Measurements from ENCODE around the gene DLGAP4.

DNA sequence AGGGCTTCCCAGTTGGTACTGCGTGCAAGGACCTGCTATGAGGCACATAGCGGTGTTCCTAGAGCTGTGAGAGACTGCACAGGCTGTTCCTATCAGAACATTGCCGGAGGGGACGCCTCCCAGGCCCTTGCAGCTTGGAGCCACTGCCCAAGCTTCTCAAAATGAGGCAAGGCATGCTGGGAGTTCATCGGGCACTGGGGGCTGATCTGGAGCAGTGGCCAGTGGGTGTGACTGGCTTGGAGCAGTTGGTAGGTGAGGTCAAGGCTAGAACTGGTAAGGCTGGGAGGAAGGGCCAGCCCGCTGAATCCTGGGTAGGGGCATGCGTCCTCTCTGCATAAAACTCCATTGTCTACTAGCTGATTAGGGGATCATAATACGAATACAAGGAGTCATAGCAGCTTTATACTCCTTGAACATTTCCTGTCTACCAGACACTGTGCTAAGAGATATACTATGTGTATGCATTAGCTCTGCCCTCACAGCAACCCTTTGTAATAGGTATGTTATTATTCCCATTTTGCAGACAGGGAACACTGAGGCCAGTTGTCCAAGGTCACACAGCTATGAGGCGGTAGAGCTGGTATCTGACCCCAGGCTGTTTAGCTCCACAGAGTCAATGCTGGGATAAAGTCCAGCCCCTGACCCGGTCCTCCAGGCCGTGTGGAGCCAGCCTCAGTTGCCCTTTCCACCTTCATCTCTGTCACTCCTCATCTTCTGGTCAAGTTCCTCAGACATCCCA lies 53.7 kb downstream of the DLGAP4 start:
- TF ChIP-seq SMC3 (IDR thresholded peaks at IDR 0.05; ENCODE audit: low read depth, low read length): no peak
- TF ChIP-seq, protein P1, sequence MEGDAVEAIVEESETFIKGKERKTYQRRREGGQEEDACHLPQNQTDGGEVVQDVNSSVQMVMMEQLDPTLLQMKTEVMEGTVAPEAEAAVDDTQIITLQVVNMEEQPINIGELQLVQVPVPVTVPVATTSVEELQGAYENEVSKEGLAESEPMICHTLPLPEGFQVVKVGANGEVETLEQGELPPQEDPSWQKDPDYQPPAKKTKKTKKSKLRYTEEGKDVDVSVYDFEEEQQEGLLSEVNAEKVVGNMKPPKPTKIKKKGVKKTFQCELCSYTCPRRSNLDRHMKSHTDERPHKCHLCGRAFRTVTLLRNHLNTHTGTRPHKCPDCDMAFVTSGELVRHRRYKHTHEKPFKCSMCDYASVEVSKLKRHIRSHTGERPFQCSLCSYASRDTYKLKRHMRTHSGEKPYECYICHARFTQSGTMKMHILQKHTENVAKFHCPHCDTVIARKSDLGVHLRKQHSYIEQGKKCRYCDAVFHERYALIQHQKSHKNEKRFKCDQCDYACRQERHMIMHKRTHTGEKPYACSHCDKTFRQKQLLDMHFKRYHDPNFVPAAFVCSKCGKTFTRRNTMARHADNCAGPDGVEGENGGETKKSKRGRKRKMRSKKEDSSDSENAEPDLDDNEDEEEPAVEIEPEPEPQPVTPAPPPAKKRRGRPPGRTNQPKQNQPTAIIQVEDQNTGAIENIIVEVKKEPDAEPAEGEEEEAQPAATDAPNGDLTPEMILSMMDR (IDR thresholded peaks at IDR 0.05): no peak
- TF ChIP-seq EP300 (IDR thresholded peaks at IDR 0.05; ENCODE audit: borderline replicate concordance in 1 of 2, low read depth in 1 of 2, low read length in 1 of 2): no peak
- TF ChIP-seq RCOR1 (IDR thresholded peaks at IDR 0.05; ENCODE audit: low read length): no peak
- TF ChIP-seq EZH2phosphoT487 (IDR thresholded peaks at IDR 0.05; ENCODE audit: borderline replicate concordance, low read depth): no peak
- TF ChIP-seq, protein P2, sequence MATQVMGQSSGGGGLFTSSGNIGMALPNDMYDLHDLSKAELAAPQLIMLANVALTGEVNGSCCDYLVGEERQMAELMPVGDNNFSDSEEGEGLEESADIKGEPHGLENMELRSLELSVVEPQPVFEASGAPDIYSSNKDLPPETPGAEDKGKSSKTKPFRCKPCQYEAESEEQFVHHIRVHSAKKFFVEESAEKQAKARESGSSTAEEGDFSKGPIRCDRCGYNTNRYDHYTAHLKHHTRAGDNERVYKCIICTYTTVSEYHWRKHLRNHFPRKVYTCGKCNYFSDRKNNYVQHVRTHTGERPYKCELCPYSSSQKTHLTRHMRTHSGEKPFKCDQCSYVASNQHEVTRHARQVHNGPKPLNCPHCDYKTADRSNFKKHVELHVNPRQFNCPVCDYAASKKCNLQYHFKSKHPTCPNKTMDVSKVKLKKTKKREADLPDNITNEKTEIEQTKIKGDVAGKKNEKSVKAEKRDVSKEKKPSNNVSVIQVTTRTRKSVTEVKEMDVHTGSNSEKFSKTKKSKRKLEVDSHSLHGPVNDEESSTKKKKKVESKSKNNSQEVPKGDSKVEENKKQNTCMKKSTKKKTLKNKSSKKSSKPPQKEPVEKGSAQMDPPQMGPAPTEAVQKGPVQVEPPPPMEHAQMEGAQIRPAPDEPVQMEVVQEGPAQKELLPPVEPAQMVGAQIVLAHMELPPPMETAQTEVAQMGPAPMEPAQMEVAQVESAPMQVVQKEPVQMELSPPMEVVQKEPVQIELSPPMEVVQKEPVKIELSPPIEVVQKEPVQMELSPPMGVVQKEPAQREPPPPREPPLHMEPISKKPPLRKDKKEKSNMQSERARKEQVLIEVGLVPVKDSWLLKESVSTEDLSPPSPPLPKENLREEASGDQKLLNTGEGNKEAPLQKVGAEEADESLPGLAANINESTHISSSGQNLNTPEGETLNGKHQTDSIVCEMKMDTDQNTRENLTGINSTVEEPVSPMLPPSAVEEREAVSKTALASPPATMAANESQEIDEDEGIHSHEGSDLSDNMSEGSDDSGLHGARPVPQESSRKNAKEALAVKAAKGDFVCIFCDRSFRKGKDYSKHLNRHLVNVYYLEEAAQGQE (IDR thresholded peaks at IDR 0.05; ENCODE audit: low read depth, low read length): no peak

Measured in SK-N-SH (cell line).